Measurements from ENCODE around the gene GPR89B. TPM values are rescaled to one million over a fixed set of nuclear protein-coding genes. Genes with fewer than 3 reads are reported as not detected.

GPR89B gene
- total RNA-seq, 1 experiment from 2014 or later, result 15.9 TPM

GRCh38 chr1:147892731-147893214, 35.4 kb upstream of the GPR89B start:
- Histone ChIP-seq H3K27ac (no peak overlapping the region), H2AFZ (no peak overlapping the region), H3K9me2 (ENCODE audit: insufficient read depth) (no peaks in the 10 kb centered on the region), H3K4me2 (no peak overlapping the region), H3K79me2 (ENCODE audit: low read depth) (no peaks in the 10 kb centered on the region), H3K4me3 (no peak overlapping the region), H3K36me3 (ENCODE audit: low read depth) (no peaks in the 10 kb centered on the region), H3K27me3 (ENCODE audit: insufficient read depth, low read depth) (no peaks in the 10 kb centered on the region), H3F3A (ENCODE audit: insufficient read depth, low read depth) (0 out of 2 replicates have a peak, but pooled peaks cover 7% of the 10 kb centered on the region), H3K4me1 (replicated peaks; ENCODE audit: insufficient read depth) (peaks cover 27% of the 10 kb centered on the region), H3K9me3 (ENCODE audit: insufficient read depth, low read depth) (no peaks in the 10 kb centered on the region; the same call in 1 of the 2 replicates), H4K20me1 (ENCODE audit: insufficient read depth) (no peaks in the 10 kb centered on the region)
- peak; percentile 20 to 50 for DNase-seq
- BruUV-seq (replicated peaks), result no TSS peak
- CTCF ChIA-PET, result interaction anchor here (0.6 to 1.8 kb wide), 8 partner anchors 41 to 620 kb away, joined by 3 to 7 read pairs (median 5); partner anchors contain the start of gene ACP6
- POLR2A ChIA-PET (ENCODE audit: unreplicated experiment), result interaction anchor here (0.6 to 0.7 kb wide), 3 partner anchors 153 to 377 kb away, joined by 3 to 8 read pairs (median 7); no protein-coding TSS in a partner anchor
- peak; percentile 97 for TF ChIP-seq CTCF (conservative IDR thresholded peaks at IDR 0.05)
- no peak for TF ChIP-seq EZH2 (IDR thresholded peaks at IDR 0.05; ENCODE audit: low read depth)
- intact Hi-C loops (cut with micrococcal nuclease; ENCODE audit: unreplicated experiment), result loop anchor here (1.0 kb wide), 6 partner anchors 192 to 619 kb away; no protein-coding TSS in a partner anchor

GRCh38 chr1:147895123-147895522, 33.1 kb upstream of the GPR89B start:
- Histone ChIP-seq H3K27ac (no peak overlapping the region), H3K4me3 (no peak overlapping the region), H2AFZ (no peak overlapping the region), H3K9me2 (ENCODE audit: insufficient read depth) (no peaks in the 10 kb centered on the region), H3K9me3 (ENCODE audit: insufficient read depth, low read depth) (no peaks in the 10 kb centered on the region), H3K4me1 (replicated peaks; ENCODE audit: insufficient read depth) (peaks cover 10% of the 10 kb centered on the region), H4K20me1 (ENCODE audit: insufficient read depth) (no peaks in the 10 kb centered on the region), H3K27me3 (ENCODE audit: insufficient read depth, low read depth) (no peaks in the 10 kb centered on the region), H3K36me3 (ENCODE audit: low read depth) (no peaks in the 10 kb centered on the region), H3F3A (ENCODE audit: insufficient read depth, low read depth) (no peaks in the 10 kb centered on the region), H3K79me2 (ENCODE audit: low read depth) (no peaks in the 10 kb centered on the region), H3K4me2 (no peak overlapping the region)
- no TSS peak for BruUV-seq (replicated peaks)
- TF ChIP-seq CTCF (conservative IDR thresholded peaks at IDR 0.05) (no peak), EZH2 (IDR thresholded peaks at IDR 0.05; ENCODE audit: low read depth) (no peak)
- intact Hi-C loops (cut with micrococcal nuclease; ENCODE audit: unreplicated experiment), result no loop called here
- CTCF ChIA-PET, result no interaction called here
- DNase-seq, result no peak
- POLR2A ChIA-PET (ENCODE audit: unreplicated experiment), result no interaction called here

- Histone ChIP-seq H3K36me3 (ENCODE audit: low read depth) (no peaks in the 10 kb centered on the region), H4K20me1 (ENCODE audit: insufficient read depth) (no peaks in the 10 kb centered on the region), H3K4me2 (0 out of 2 replicates have a peak overlapping the region, but pooled peaks have one; percentile 17), H3K27ac (no peak overlapping the region), H3K79me2 (ENCODE audit: low read depth) (no peaks in the 10 kb centered on the region), H3K9me2 (ENCODE audit: insufficient read depth) (no peaks in the 10 kb centered on the region), H3K4me1 (replicated peaks; ENCODE audit: insufficient read depth) (peaks cover 9% of the 10 kb centered on the region), H3K27me3 (ENCODE audit: insufficient read depth, low read depth) (no peaks in the 10 kb centered on the region), H3K4me3 (no peak overlapping the region), H2AFZ (no peak overlapping the region), H3K9me3 (ENCODE audit: insufficient read depth, low read depth) (no peaks in the 10 kb centered on the region), H3F3A (ENCODE audit: insufficient read depth, low read depth) (no peaks in the 10 kb centered on the region)
- DNase-seq, result peak; percentile 22 to 36
- BruUV-seq (replicated peaks), result no TSS peak
- intact Hi-C loops (cut with micrococcal nuclease; ENCODE audit: unreplicated experiment), result no loop called here
- TF ChIP-seq CTCF (conservative IDR thresholded peaks at IDR 0.05) (no peak), EZH2 (IDR thresholded peaks at IDR 0.05; ENCODE audit: low read depth) (no peak)
- ChIA-PET CTCF (no interaction called here), POLR2A (ENCODE audit: unreplicated experiment) (interaction anchor here (0.5 kb wide), 1 partner anchor 356 kb away, joined by 7 read pairs; the partner anchor contains the start of gene BCL9)
Measured at GRCh38 chr1:147897029-147897752, 31.0 kb upstream of the GPR89B start.

Measured in PC-9 (cell line).